NCI-H345 treated with DMSO at 0.1 percent for 48 hours (cell line): ENCODE data around the gene CTRB2.

Experiments
- DNase-seq: peaks from one replicate; lab custom pipeline; 2025; ENCODE audit not compliant: unreplicated experiment; lab: John Stamatoyannopoulos, UW

CTRB2 gene

GRCh38 chr16:75175074-75175473 is 31.9 kb downstream of the CTRB2 start:
- DNase-seq: no peak

GRCh38 chr16:75172578-75172977 is 34.4 kb downstream of the CTRB2 start:
- DNase-seq: no peak

GRCh38 chr16:75169899-75170405 is 37.0 kb downstream of the CTRB2 start:
- DNase-seq: no peak

GRCh38 chr16:75160386-75160785 is 46.6 kb downstream of the CTRB2 start:
- DNase-seq: no peak
